Measurements from ENCODE around the gene NCKAP5.

NCKAP5 gene

DNA sequence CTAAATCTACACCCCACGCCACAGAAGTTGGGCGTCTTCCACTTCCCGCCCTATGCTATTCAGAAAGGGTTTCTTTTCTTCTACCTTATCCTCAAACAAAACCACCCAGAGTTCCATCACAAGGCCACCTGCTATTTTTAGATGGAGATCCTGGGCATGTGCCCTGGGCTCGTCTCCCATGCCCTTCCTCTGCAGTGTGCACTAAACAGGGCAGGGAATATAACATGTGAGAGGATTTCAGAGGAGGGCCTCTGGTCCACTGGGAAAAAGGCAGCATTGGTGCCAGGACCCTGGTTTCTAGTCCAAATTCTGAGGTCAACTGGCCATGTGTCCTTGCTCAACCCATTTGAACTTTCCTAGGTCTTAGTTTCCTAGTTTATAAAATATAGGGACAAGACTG is 320.0 kb downstream of the NCKAP5 start:
- Histone ChIP-seq H3K36me3 (ENCODE audit: insufficient read depth, low read length) (no peaks in the 10 kb centered on the region), H3K27ac (ENCODE audit: low read depth, low read length, poor library complexity, severe bottlenecking) (no peak overlapping the region), H3F3A (ENCODE audit: insufficient read depth, low read length) (no peaks in the 10 kb centered on the region), H3K9ac (ENCODE audit: low read length) (no peak overlapping the region), H3K4me3 (ENCODE audit: low read depth, low read length, poor library complexity, severe bottlenecking) (no peak overlapping the region), H2AFZ (ENCODE audit: low read length) (no peak overlapping the region), H3K79me2 (ENCODE audit: insufficient read depth, low read length) (no peaks in the 10 kb centered on the region), H3K9me2 (ENCODE audit: low read depth, low read length) (no peaks in the 10 kb centered on the region), H4K20me1 (ENCODE audit: insufficient read depth, low read length) (no peaks in the 10 kb centered on the region), H3K4me2 (ENCODE audit: low read length) (no peak overlapping the region), H3K9me3 (ENCODE audit: low read length) (no peaks in the 10 kb centered on the region), H3K4me1 (ENCODE audit: insufficient read depth, low read length, severe bottlenecking) (peaks cover 5% of the 10 kb centered on the region), H3K27me3 (ENCODE audit: insufficient read depth, low read length) (no peaks in the 10 kb centered on the region)
- TF ChIP-seq, protein P1, sequence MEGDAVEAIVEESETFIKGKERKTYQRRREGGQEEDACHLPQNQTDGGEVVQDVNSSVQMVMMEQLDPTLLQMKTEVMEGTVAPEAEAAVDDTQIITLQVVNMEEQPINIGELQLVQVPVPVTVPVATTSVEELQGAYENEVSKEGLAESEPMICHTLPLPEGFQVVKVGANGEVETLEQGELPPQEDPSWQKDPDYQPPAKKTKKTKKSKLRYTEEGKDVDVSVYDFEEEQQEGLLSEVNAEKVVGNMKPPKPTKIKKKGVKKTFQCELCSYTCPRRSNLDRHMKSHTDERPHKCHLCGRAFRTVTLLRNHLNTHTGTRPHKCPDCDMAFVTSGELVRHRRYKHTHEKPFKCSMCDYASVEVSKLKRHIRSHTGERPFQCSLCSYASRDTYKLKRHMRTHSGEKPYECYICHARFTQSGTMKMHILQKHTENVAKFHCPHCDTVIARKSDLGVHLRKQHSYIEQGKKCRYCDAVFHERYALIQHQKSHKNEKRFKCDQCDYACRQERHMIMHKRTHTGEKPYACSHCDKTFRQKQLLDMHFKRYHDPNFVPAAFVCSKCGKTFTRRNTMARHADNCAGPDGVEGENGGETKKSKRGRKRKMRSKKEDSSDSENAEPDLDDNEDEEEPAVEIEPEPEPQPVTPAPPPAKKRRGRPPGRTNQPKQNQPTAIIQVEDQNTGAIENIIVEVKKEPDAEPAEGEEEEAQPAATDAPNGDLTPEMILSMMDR (IDR thresholded peaks at IDR 0.05; ENCODE audit: low read length): no peak
- TF ChIP-seq EZH2 (IDR thresholded peaks at IDR 0.05; ENCODE audit: borderline replicate concordance, low read length): no peak

DNA sequence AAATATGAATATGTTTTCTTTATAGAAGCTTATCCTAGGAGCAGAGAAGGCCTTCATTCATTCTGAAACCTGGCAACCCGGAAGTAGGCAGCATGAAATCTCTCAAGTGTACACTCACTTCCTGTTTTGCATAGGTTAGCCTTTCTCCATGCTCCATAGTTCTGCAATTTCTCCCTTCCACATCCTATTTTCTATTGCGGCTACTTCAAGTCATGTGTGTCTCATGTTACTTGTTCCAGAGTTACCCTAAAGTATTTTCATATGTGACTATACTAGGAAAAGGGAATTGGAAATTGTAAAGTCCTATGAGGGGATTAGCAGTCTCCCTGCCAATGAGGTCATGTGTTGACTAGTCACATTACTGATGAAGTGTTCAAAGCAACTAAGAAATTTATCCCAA is 320.6 kb downstream of the NCKAP5 start:
- H3K4me3 ChIP-seq (ENCODE audit: low read depth, low read length, poor library complexity, severe bottlenecking): no peak overlapping the region
- no peaks in the 10 kb centered on the region for H3K27me3 ChIP-seq (ENCODE audit: insufficient read depth, low read length)
- no peak overlapping the region for H3K4me2 ChIP-seq (ENCODE audit: low read length)
- no peaks in the 10 kb centered on the region for H3K79me2 ChIP-seq (ENCODE audit: insufficient read depth, low read length)
- H3K9ac ChIP-seq (ENCODE audit: low read length): no peak overlapping the region
- H3F3A ChIP-seq (ENCODE audit: insufficient read depth, low read length): no peaks in the 10 kb centered on the region
- H4K20me1 ChIP-seq (ENCODE audit: insufficient read depth, low read length): no peaks in the 10 kb centered on the region
- H3K9me2 ChIP-seq (ENCODE audit: low read depth, low read length): no peaks in the 10 kb centered on the region
- H3K9me3 ChIP-seq (ENCODE audit: low read length): no peaks in the 10 kb centered on the region
- no peaks in the 10 kb centered on the region for H3K36me3 ChIP-seq (ENCODE audit: insufficient read depth, low read length)
- no peak overlapping the region for H3K27ac ChIP-seq (ENCODE audit: low read depth, low read length, poor library complexity, severe bottlenecking)
- H3K4me1 ChIP-seq (ENCODE audit: insufficient read depth, low read length, severe bottlenecking): peaks cover 5% of the 10 kb centered on the region
- no peak overlapping the region; the same call in 1 of the 2 replicates for H2AFZ ChIP-seq (ENCODE audit: low read length)
- TF ChIP-seq, protein P1 (IDR thresholded peaks at IDR 0.05; ENCODE audit: low read length): no peak
- TF ChIP-seq EZH2 (IDR thresholded peaks at IDR 0.05; ENCODE audit: borderline replicate concordance, low read length): no peak

DNA sequence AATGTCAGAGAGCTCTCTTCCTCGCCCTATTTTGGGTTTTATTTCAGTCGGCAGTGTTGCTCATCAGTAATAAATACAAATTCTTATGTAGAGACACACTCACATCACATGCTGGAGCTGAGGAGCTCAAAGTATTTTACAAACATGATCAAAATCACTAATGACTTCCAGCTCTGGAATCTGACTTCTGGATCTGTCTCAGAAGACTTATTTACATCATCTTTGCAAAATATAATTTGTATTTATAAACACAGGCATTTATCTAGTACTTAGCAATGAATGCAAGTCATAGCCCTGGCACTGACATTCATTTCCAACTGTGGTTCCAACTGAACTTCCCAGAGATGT is 327.1 kb downstream of the NCKAP5 start:
- Histone ChIP-seq H3K79me2 (ENCODE audit: insufficient read depth, low read length) (no peaks in the 10 kb centered on the region), H4K20me1 (ENCODE audit: insufficient read depth, low read length) (no peaks in the 10 kb centered on the region), H3K4me3 (ENCODE audit: low read depth, low read length, poor library complexity, severe bottlenecking) (no peak overlapping the region), H3K4me1 (ENCODE audit: insufficient read depth, low read length, severe bottlenecking) (no peaks in the 10 kb centered on the region), H3F3A (ENCODE audit: insufficient read depth, low read length) (no peaks in the 10 kb centered on the region), H3K36me3 (ENCODE audit: insufficient read depth, low read length) (no peaks in the 10 kb centered on the region), H3K9ac (ENCODE audit: low read length) (no peak overlapping the region), H3K27ac (ENCODE audit: low read depth, low read length, poor library complexity, severe bottlenecking) (no peak overlapping the region), H2AFZ (ENCODE audit: low read length) (no peak overlapping the region), H3K9me3 (ENCODE audit: low read length) (no peaks in the 10 kb centered on the region), H3K4me2 (ENCODE audit: low read length) (no peak overlapping the region), H3K9me2 (ENCODE audit: low read depth, low read length) (no peaks in the 10 kb centered on the region), H3K27me3 (ENCODE audit: insufficient read depth, low read length) (no peaks in the 10 kb centered on the region)
- TF ChIP-seq, protein P1 (IDR thresholded peaks at IDR 0.05; ENCODE audit: low read length): no peak
- no peak for TF ChIP-seq EZH2 (IDR thresholded peaks at IDR 0.05; ENCODE audit: borderline replicate concordance, low read length)
